Measurements from ENCODE around the gene BTF3L4.
"Not testable (repeated sequence)": the region's sequence is repeated elsewhere in the genome, so short reads cannot be mapped to it uniquely, and the experiment has no call there.

Gene BTF3L4

DNA sequence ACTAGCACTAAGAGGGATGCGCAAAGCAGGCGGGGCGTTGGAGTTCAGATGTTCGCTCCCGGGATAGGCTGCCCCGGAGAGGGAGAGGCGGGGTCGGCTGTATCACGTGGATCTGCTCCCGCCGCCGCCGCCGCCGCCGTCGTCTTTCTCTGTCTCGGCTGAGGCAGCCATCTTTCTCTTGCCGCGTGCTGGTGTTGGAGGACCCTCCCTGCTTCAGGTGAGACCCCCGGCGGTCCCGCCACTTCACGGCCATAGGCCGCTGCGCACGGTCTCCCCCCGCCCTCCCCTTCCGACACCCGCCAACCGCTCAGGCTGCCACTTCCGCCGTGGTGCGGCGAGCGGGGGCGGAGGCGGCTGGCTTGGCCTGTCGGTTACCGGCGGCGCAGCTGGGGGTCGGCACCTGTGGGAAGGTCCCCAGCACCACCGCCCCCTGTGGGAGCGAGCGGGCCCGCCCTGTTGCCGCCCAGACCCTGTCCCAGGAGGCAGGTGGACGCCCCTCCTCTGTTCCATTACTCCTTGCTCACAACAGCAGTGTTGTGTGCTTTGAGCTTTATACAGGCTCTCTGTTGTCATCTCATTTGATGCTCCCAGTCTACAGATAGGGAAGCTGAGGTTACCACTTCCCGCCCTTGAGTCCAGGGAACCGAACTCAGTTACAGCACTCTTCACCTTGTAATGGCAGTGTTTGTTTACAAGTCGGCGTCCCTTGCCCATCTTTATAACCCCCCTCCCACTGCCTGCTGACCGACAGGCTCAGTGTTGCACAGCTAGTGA lies at the start of gene BTF3L4:
Gene BTF3L4 (plus strand): TSS at position 133 of the 774 bp plus-strand sequence. CDS start 3,553 bp downstream, outside the sequence.
- DNase-seq (ENCODE audit: low read depth): peak; percentile 90

DNA sequence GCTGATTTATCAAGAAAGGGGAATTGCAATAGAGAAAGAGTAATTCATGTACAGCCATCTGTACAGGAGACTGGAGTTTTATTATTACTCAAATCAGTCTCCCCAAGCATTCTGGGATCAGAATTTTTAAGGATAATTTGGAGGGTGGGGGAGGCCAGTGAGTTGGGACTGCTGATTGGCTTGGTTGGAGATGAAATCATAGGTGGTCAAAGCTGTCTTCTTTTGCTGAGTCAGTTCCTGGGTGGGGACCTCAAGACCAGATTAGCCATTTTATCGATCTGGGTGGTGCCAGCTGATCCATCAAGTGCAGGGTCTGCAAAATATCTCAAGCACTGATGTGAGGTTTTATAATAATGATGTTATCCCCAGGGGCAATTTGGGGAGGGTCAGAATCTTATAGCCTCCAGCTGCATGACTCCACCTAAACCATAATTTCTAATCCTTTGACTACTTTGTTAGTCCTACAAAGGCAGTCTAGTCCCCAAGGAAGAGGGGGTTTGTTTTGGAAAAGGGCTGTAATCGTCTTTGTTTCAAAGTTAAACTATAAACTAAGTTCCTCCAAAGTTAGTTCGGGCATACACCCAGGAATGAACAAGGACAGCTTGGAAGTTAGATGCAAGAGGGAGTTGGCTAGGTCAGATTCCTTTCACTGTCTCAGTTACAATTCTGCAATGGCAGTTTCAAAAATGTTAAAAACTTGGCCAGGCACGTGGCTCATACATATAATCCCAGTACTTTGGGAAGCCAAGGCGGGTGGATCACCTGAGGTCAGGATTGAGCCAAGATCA lies 48.7 kb upstream of the BTF3L4 start:
- peak; percentile 31 for DNase-seq (ENCODE audit: low read depth)

DNA sequence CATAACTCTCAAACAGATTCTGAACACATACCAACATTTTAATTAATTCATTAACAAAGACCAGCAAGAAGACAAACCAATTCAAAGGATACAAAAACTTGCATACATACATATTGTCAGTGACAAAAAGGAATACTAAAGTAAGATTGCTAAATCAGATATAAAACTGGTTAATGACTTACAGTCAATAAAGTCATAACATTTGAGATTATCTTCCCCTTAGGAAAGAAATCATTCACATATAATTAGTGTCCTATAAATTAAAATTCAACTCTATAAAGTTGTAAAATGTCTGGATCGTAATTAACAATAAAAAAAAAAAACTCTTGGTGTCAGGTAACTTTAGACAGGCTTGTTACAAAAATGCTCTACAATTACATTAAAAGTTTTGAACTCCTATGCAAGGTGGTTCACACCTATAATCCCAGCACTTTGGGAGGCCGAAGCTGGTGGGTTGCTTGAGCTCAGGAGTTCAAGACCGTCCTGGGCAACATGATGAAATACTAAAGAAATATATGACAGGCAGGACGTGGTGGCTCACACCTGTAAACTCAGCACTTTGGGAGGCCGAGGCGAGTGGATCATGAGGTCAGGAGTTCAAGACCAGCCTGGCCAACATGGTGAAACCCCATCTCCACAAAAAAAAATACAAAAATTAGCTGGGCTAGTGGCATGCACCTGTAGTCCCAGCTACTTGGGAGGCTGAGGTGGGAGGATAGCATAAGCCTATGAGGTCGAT lies 47.9 kb upstream of the BTF3L4 start:
- DNase-seq (ENCODE audit: low read depth): no peak

GRCh38 chr1:52022133-52022532 lies 34.0 kb upstream of the BTF3L4 start:
- no peak for DNase-seq (ENCODE audit: low read depth)

DNA sequence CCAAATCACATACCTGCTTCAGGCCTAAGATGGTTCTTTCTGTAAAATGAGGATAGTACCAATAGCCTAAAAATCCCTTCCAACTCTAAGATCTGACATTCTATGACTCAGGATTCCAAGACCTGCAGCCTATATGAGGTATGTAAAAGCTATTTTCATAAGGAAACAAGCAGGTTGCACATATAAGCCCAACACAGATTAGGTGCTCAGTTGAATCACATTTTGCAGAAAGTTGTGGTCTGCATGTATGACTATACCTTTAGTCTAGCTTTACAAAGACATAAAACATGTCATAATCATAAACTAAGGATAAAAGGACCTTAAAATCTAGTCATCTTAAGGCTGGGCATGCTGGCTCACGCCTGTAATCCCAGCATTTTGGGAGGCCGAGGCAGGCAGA lies 29.8 kb upstream of the BTF3L4 start:
- no peak for DNase-seq (ENCODE audit: low read depth)

- no peak for DNase-seq (ENCODE audit: low read depth)
Observed at GRCh38 chr1:52028328-52028727, 27.8 kb upstream of the BTF3L4 start.

DNA sequence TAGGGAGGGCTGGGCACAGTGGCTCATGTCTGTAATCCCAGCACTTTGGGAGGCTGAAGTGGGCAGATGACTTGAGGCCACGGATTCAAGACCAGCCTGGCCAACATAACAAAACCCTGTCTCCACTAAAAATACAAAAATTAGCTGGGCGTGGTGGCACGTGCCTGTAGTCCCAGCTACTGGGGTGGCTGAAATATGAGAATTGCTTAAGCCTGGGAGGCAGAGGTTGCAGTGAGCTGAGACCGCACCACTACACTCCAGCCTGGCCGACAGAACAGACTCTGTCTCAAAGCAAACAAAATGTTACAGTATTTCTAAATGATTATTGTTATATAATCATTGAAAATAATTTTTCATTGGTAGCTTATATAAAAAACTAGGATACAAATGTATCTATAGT lies 27.3 kb upstream of the BTF3L4 start:
- not testable (repeated sequence) for DNase-seq (ENCODE audit: low read depth)

DNA sequence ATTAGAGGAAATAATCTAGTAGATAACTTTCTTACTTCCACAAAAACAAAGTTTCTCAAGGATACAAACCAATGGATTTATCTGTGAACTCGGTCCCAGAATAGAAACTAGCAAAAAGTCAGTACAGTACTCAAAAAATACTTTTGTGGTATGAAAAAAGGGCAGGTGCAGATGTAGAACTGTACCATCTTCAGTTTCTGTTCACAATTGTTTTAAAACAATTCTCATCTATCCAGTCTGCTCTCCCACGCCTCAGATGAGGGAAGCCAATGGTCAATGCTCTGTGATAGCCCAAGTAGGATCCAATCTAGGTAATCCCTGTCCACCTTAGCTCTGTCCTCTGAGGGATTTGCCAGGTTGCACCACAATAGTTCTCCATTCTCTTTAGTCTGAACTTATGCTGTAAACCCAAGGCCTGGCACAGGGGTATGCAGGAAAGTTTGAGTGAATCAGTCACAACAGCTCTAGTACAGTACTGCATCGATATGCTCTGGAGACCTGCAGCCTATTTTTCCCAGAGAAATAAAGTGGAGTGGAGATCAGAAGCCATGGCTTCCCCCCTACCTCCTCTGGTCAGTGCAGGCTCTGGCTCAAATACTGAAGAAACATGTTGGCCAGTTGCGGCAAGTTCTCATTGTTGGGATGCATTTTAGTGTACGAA lies 23.8 kb upstream of the BTF3L4 start:
- DNase-seq (ENCODE audit: low read depth): no peak

GRCh38 chr1:52032785-52033131 lies 23.3 kb upstream of the BTF3L4 start:
- peak; percentile 82 for DNase-seq (ENCODE audit: low read depth)

DNA sequence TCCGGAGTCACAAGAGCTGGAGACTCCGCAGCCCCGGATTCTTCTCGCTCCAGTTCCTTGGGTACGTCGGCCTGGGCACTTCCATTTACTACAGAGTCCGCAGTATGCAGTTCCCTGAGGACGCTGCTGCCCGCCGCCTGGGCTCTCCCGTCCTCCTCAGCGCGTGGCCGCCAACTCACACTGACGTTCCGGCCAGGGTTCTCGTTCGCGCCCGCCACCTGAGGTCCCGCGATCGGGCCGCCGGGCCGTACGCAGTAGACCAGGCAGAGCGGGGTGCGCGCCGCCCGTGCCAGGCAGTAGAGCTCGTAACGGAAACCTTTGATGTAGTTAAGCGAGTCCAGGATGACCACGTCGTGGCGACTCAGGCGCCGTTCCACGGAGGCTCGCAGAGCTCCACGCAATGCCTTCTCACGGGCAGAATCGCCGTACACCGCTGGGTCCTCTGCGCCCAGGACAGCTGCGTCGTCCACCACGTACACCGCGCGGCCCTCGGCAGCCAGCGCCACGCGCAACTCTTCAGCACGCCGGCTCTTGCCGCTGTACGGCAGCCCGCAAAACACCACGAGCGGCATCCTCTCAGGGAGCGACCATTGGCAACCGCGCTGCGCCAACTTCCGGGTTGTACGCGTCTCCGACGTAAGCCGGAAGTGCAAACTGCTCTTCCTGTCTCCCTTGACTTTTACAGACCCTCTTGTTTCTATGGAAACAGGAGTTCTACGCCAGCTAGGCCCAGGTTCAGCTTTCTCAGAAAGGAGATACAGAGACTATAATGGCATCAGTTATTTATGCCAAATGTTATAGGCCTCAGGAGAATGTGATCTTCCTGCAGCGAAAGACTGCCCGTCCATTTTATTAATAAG lies 22.7 kb upstream of the BTF3L4 start, which contains the start of gene KTI12:
Gene KTI12 (minus strand): TSS at position 621 of the 860 bp plus-strand sequence. CDS start 49 bp downstream, at position 572.
- DNase-seq (ENCODE audit: low read depth): peak; percentile 91

DNA sequence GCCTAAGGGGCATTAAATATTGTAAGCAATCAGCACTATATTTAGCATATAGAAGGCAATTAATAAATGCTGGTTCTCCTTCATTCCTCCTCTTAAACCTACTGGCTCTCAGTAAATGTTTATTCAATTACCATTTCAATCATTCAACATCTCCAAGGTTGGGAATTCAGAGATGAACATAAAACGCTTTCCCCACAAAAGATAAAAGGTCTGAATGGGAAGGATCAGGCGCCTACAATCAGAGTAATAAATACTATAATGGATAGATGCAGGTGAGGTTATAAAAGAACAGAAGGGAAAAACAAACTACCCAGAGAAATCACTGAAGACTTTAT lies 22.1 kb upstream of the BTF3L4 start:
- no peak for DNase-seq (ENCODE audit: low read depth)

DNA sequence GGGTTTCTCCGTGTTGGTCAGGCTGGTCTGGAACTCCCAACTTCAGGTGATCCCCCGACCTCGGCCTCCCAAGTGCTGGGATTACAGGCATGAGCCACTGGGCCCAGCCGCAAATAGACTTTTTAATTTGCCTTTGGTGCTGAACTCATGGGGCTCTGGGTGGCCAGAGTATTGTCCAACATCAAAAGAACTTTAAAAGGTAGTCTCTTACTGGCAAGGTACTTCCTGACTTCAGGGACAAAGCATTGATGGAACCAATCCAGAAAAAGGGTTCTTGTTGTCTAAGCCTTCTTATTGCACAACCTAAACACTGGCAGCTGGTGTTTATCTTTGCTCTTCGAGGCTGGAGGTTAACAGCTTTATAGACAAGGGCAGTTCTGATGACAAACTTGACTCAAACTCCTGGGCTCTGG lies 18.7 kb upstream of the BTF3L4 start:
- peak; percentile 59 for DNase-seq (ENCODE audit: low read depth)

GRCh38 chr1:52037909-52038308 lies 18.2 kb upstream of the BTF3L4 start:
- DNase-seq (ENCODE audit: low read depth): no peak

DNA sequence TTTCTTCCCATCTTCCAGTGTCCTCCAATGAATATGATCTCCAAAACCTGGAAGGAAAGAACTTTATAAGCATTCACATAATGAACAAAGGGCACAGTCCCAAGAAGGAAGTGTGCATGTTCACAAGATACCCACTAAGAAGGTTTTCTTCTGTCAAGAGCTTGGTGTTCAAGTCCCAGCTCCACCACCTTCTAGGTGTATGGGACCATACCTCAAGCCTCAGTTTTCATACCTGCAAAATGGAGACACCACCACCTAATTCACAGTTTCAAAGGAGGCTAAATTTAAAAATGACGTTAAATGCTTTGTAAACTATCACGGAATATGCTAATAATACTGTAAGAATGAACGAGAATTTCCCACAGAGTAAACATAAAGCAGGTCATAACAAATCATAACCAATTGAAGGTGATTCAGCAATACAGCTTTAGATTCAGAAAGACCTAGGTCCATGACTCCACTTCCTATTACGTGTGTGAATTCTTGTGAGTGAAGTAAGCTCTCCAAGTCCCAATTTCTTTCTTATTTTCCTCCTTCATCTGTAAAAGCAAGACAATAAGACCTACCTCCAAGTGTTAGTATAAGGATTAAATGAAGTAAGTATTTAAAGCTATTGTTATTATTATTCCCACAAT lies 14.4 kb upstream of the BTF3L4 start:
- DNase-seq (ENCODE audit: low read depth): no peak

DNA sequence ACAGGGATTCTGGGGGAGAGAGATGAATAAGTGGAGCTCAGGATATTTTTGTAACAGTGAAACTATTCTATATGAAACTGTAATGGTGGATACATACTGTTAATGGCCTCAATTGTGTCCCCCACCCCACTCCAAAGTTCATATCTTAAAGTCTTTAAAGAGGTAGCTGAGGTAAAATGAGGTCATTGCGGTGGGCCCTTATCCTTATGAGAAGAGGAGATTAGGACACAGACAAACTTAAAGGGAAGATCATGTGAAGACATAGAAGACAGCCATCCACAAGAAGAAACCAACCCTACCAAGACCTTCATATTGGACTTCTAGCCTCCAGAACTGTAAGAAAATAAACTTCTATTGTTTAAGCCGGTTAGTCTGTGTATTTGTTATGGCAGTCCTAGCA lies 10.9 kb upstream of the BTF3L4 start:
- no peak for DNase-seq (ENCODE audit: low read depth)

- not testable (repeated sequence) for DNase-seq (ENCODE audit: low read depth)
Observed at GRCh38 chr1:52045666-52046195, 10.4 kb upstream of the BTF3L4 start.

- not testable (repeated sequence) for DNase-seq (ENCODE audit: low read depth)
Observed at GRCh38 chr1:52049337-52049736, 6.8 kb upstream of the BTF3L4 start.

DNA sequence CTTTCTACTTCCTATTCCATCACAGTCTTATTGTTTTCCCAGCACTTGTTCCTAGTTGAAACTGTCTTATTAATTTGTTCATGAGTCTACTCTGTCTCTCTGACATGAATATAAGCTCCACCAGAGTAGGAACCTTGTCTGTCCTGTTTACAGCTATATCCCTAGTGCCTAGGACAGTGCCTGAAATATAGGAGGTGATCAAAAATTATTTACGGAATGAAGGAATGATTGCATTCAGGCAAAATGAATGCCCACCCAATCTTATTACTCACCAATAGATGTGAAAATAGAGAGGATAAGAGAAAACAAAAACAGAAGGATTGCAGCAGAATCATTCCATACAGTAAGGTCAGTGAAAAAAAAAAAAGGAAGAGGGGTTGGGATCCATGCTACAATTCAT lies 2.2 kb upstream of the BTF3L4 start:
- DNase-seq (ENCODE audit: low read depth): no peak

GRCh38 chr1:52054496-52055065 lies 1.5 kb upstream of the BTF3L4 start:
- DNase-seq (ENCODE audit: low read depth): no peak
